ENCODE results near the gene TUBGCP3. TPM values are rescaled to one million over a fixed set of nuclear protein-coding genes. Genes with fewer than 3 reads are reported as not detected.

TUBGCP3 gene
- 90.0 and 116 TPM in 2 replicates for total RNA-seq (2011; cell fraction: chromatin; rRNA removed; ENCODE audit: low replicate concordance)
- 35.5 and 45.8 TPM in 2 replicates for total RNA-seq (2011; cell fraction: nucleolus; rRNA removed)
- 72.4 and 102 TPM in 2 replicates for total RNA-seq (2011; cell fraction: nucleoplasm; rRNA removed)
- total RNA-seq (2014; rRNA removed): 11.8 and 12.4 TPM in 2 replicates
- total RNA-seq (2014; rRNA removed; fragmentation: Illumina TruSeq; extraction: Trizol): 14.2 and 15.4 TPM in 2 replicates
- total RNA-seq (2015; rRNA removed; fragmentation: Illumina TruSeq; extraction: Trizol): 14.0 and 15.2 TPM in 2 replicates
- total RNA-seq (2021): 24.8 and 27.8 TPM in 2 replicates
- polyA plus RNA-seq (2011; rRNA removed): 20.2 and 21.0 TPM in 2 replicates
- 21.9 and 30.6 TPM in 2 replicates for polyA plus RNA-seq (2011; cell fraction: cytosol; rRNA removed)
- 54.8 and 55.0 TPM in 2 replicates for polyA plus RNA-seq (2011; cell fraction: nucleus; rRNA removed)
- polyA plus RNA-seq (2012): 15.8 and 17.5 TPM in 2 replicates
- 18.2 and 19.8 TPM in 2 replicates for polyA plus RNA-seq (2014; fragmentation: Illumina TruSeq; extraction: Trizol)
- polyA plus RNA-seq (2014; fragmentation: Nextera tagmentation; extraction: Ambion mirVana): 1 to 10 TPM; 3.0 to 3.6 TPM
- polyA plus RNA-seq (2014; rRNA removed): 17.3 and 17.9 TPM in 2 replicates
- polyA minus RNA-seq (2011; rRNA and poly(A)+ RNA removed): 43.9 and 46.2 TPM in 2 replicates
- polyA minus RNA-seq (2011; cell fraction: cytosol; rRNA and poly(A)+ RNA removed): 15.8 and 16.5 TPM in 2 replicates
- 38.0 and 58.4 TPM in 2 replicates for polyA minus RNA-seq (2011; cell fraction: nucleus; rRNA and poly(A)+ RNA removed)
- percentile 74 among the genes with signal in this experiment for Bru-seq, nascent RNA
- percentile 80 among the genes with signal in this experiment for BruChase-seq, experiment 1, labeled RNA remaining after a 2-hour chase
- BruChase-seq, experiment 2, labeled RNA remaining after a 6-hour chase: percentile 81 among the genes with signal in this experiment
- long read RNA-seq, experiment 1, transcript TUBGCP3-204 (10 exons, 2,461 nt): minor isoform, 9 of 113 reads
- long read RNA-seq, experiment 1, transcript TUBGCP3-201 (22 exons, 3,899 nt): major isoform, 43 of 113 reads
- long read RNA-seq, experiment 1, partial matches to known transcripts: 39 of 113 reads
- long read RNA-seq, experiment 1, other reads (novel, unspliced or antisense): 21 of 113 reads
- long read RNA-seq, experiment 2, transcript TUBGCP3-204 (10 exons, 2,461 nt): major isoform, 7 of 23 reads
- long read RNA-seq, experiment 2, partial matches to known transcripts: 3 of 23 reads
- long read RNA-seq, experiment 2, other reads (novel, unspliced or antisense): 11 of 23 reads
- long read RNA-seq, experiment 3, partial matches to known transcripts: 8 of 18 reads
- long read RNA-seq, experiment 3, other reads (novel, unspliced or antisense): 5 of 18 reads

DNA sequence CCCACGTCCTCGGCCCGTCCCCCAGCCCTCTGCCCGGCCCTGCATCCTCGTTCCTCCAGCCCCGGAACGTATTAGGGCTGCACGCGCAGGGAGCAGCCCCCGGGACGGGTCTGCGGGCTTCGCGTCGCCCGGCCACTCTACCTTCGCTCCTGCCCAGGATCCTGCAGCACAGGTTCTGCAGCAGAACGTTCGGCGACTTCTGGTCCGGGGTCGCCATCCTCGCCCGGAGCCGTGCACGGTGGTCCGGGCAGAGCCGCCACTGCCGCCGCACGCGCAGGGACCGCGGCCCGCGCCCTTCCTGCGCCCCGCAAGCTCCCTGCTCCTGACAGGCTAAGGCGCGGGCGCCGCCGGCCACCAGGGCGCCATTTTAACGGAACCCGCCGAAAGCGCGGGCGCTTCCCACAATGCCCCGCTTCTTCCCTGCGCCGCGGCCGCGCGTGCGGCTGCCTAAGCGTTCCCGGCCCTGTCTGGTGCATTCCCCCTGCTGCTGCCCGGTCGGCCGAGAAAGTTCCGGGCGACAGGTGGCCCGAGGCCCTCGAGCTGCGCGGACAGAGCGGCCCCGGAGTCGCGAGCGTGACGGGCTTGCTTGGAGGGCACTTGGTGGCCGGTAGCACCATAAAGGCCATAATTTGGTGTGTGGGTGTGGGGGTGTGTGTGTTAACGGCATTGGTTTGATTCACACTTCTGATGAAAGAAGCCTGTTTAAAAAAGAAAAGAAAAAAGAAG, at the start of gene TUBGCP3:
TUBGCP3 (minus strand) TSS at position 390 of the 726 bp plus-strand sequence; CDS start at position 217, 173 bp downstream.
- peaks cover 19 to 23% of the 10 kb centered on the region in 2 experiments for H3K4me1 ChIP-seq (replicated peaks in 1 of 2; ENCODE audit: control insufficient read depth in 2 of 2, insufficient read depth in 2 of 2, low read length in 2 of 2)
- peaks cover 9% of the 10 kb centered on the region; the same call in 1 of the 2 replicates for H4K20me1 ChIP-seq (replicated peaks; ENCODE audit: control insufficient read depth, insufficient read depth, low read length)
- H3K36me3 ChIP-seq (ENCODE audit: control insufficient read depth, insufficient read depth, low read length): peaks cover 6% of the 10 kb centered on the region; the same call in 2 of the 3 replicates
- peak within 1 kb of the TSS; percentile 98 for H3K27ac ChIP-seq (ENCODE audit: extremely low read depth, low read depth, low read length)
- ChIA-PET CTCF (ENCODE audit: low intra/inter-chr PET ratio) (no interaction called here), POLR2A (interaction anchor here (1.1 to 1.7 kb wide), 3 partner anchors 12 to 299 kb away, joined by 3 to 5 read pairs (median 4); no protein-coding TSS in a partner anchor)
- ATAC-seq (peak; percentile 92), DNase-seq (ENCODE audit: extremely low read depth in 1 of 4, low spot score in 3 of 4) (peak; percentile 69 to 86 (median 80)), FAIRE-seq (peak; percentile 11)
- peaks cover 5% of the 10 kb centered on the region for H3K9me3 ChIP-seq (replicated peaks; ENCODE audit: control insufficient read depth, insufficient read depth, low read depth, low read length)
- H3K4me2 ChIP-seq (ENCODE audit: insufficient read depth, low read length): peak within 1 kb of the TSS; percentile 85
- H3K4me3 ChIP-seq: peak within 1 kb of the TSS; percentile 97
- H2AFZ ChIP-seq (ENCODE audit: low read depth, low read length): peak within 1 kb of the TSS; percentile 95
- H3K9me1 ChIP-seq (ENCODE audit: control insufficient read depth, insufficient read depth, low read length): no peaks in the 10 kb centered on the region
- WGBS (ENCODE audit: insufficient coverage, low coverage, missing lambda C conversion rate): under 1% methylated on average over 48 of the region's 77 CpGs
- in situ Hi-C loops (cut with MboI): no loop called here
- H3K27me3 ChIP-seq (ENCODE audit: control insufficient read depth in 2 of 2, insufficient read depth in 2 of 2, low read length in 2 of 2): no peaks in the 10 kb centered on the region; a peak in 2 of 5 replicates
- peaks cover 60% of the 10 kb centered on the region for H3K79me2 ChIP-seq (ENCODE audit: control insufficient read depth, insufficient read depth, low read length)
- H3K9ac ChIP-seq (ENCODE audit: insufficient read depth in 1 of 2, low read depth in 2 of 2, low read length in 2 of 2): peak within 1 kb of the TSS; percentile 94
- intact Hi-C loops (cut with micrococcal nuclease): no loop called here
- no TSS peak for BruUV-seq (replicated peaks)
- no peak for TF ChIP-seq ARNT (IDR thresholded peaks at IDR 0.05)
- TF ChIP-seq MEIS2 (IDR thresholded peaks at IDR 0.05; ENCODE audit: partially characterized antibody): no peak
- peak; percentile 91 for TF ChIP-seq ZBTB40 (IDR thresholded peaks at IDR 0.05)
- TF ChIP-seq ZBTB40 (CRISPR knock-in tag; IDR thresholded peaks at IDR 0.05): no peak
- TF ChIP-seq SPI1 (IDR thresholded peaks at IDR 0.05; ENCODE audit: borderline replicate concordance, low read depth, low read length): peak; percentile 32; the same call in 1 of the 2 replicates
- no peak for TF ChIP-seq POLR2AphosphoS2 (IDR thresholded peaks at IDR 0.05; ENCODE audit: low read length)
- no peak for TF ChIP-seq STAT5B (CRISPR knock-in tag; IDR thresholded peaks at IDR 0.05)
- TF ChIP-seq ZNF174 (CRISPR knock-in tag; IDR thresholded peaks at IDR 0.05): no peak
